Erythroblast (primary cell): ENCODE results near the gene PLAAT1.

Experiments
- GATA1 ChIP-seq: IDR thresholded peaks from 2 replicates; pipeline ENCODE4 v1.6.1; 2011; ENCODE audit warnings: low read depth, mild to moderate bottlenecking, control low read depth, low read length, moderate library complexity
- POLR2A ChIP-seq: IDR thresholded peaks from 2 replicates; pipeline ENCODE4 v1.6.1; 2011; ENCODE audit warnings: mild to moderate bottlenecking, low read length

DNA sequence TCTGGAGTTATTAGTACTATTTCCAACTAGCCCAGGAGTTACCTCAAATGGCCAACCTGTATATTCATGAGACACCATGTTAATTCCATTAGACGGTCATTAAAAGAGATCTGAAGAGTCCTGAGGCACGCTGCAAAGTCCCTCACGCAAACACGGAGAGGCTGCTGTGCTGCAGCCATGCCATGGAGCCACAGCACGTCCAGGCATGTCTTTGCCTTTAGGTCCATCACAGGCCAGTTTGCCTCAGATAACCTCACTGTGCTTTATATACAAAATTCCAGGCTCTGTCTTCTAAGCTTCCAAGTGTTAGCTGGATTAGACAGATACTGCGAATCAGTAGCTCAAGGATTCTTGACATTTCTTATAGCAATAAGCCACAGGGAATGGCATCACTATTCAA lies 9.8 kb upstream of the PLAAT1 start:
- TF ChIP-seq POLR2A (no peak), GATA1 (no peak)
